Measurements from ENCODE around the gene SH3BGRL. TPM values are rescaled to one million over a fixed set of nuclear protein-coding genes. Genes with fewer than 3 reads are reported as not detected.
"Not testable (repeated sequence)": the region's sequence is repeated elsewhere in the genome, so short reads cannot be mapped to it uniquely, and the experiment has no call there.

SH3BGRL gene
- total RNA-seq, 4 donors from 2014 or later, result 266 to 380 (median 359) TPM

- Histone ChIP-seq H3K27ac (no peak overlapping the region), H3K36me3 (no peaks in the 10 kb centered on the region), H3K27me3 (no peaks in the 10 kb centered on the region), H3K4me1 (peaks cover 0 to 24% (median 0%) of the 10 kb centered on the region in 3 donors), H3K9me3 (no peaks in the 10 kb centered on the region), H3K4me3 (no peak overlapping the region)
- no peak for ATAC-seq
- 92 to 100% methylated on average over 1 of the region's 1 CpG for WGBS, 2 donors (ENCODE audit: low coverage in 1 of 2)
- TF ChIP-seq POLR2AphosphoS5 (IDR thresholded peaks at IDR 0.05), result no peak
- no peak for TF ChIP-seq EP300 (IDR thresholded peaks at IDR 0.05)
- no peak for TF ChIP-seq CTCF (IDR thresholded peaks at IDR 0.05)
- TF ChIP-seq POLR2A (IDR thresholded peaks at IDR 0.05), result no peak
Observed at GRCh38 chrX:81338924-81339323, 137.0 kb downstream of the SH3BGRL start.

GRCh38 chrX:81345296-81345695, 143.4 kb downstream of the SH3BGRL start:
- not testable (repeated sequence) for H3K36me3 ChIP-seq, H3K27ac ChIP-seq, H3K9me3 ChIP-seq, H3K27me3 ChIP-seq, ATAC-seq, H3K4me1 ChIP-seq, H3K4me3 ChIP-seq
- no CpG with 5 or more reads among the region's 14 CpGs for WGBS, 2 donors (ENCODE audit: low coverage in 1 of 2)

Other genes with a start within 250 kb of the SH3BGRL start
- gene HMGN5, start 189 bp upstream of the SH3BGRL start, total RNA-seq, result 10 to 100 TPM in 1 of 4 donors, 1 to 10 TPM in 3; 4.0 to 14.3 (median 5.8) TPM

All from gastroesophageal sphincter (tissue), 4 donors.